NCI-H526 treated with DMSO at 0.1 percent for 48 hours (cell line): ENCODE data around the gene SRD5A3.

Experiments
- DNase-seq: peaks from one replicate; lab custom pipeline; 2025; lab: John Stamatoyannopoulos, UW

Gene SRD5A3

GRCh38 chr4:55345980-55346850, at the start of gene SRD5A3:
SRD5A3 (plus strand) TSS chr4:55346242; CDS start chr4:55346337, 95 bp downstream.
- DNase-seq, result peak; percentile 82

DNA sequence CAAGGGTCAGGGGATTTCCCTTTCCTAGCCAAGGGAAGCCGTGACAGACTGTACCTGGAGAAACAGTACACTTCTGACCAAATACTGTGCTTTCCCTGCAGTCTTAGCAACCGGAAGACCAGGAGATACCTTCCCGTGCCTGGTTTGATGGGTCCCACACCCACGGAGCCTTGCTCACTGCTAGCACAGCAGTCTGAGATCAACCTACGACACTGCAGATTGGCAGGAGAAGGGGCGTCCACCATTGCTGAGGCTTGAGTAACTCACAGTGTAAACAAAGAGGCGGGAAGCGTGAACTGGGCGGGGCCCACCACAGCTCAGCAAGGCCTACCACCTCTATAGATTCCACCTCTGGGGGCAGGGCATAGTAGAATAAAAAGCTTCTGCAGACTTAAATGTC, 48.7 kb upstream of the SRD5A3 start:
- no peak for DNase-seq

DNA sequence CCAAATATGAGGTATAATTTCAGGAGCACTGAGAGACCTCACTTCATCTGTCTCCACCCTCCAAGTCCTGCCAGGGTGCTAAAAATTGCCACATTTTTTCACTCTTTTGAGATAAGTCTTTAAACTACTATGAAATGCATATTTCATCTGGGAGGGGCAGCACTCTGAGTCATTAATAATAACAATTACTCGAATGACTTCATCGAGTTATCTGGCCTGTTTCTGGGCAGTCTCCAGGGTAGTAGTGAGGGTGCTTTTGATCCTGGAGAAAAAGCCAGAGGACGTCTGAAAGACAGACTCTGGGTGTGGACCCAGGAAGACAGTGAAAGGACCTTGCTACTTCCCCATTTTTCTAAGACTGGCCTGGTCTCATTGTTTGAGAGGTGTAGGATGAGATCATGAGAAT, 42.3 kb upstream of the SRD5A3 start:
- no peak for DNase-seq

- no peak for DNase-seq
Observed at GRCh38 chr4:55304303-55304702, 41.7 kb upstream of the SRD5A3 start.

GRCh38 chr4:55308071-55308470, 38.0 kb upstream of the SRD5A3 start:
- DNase-seq, result no peak

DNA sequence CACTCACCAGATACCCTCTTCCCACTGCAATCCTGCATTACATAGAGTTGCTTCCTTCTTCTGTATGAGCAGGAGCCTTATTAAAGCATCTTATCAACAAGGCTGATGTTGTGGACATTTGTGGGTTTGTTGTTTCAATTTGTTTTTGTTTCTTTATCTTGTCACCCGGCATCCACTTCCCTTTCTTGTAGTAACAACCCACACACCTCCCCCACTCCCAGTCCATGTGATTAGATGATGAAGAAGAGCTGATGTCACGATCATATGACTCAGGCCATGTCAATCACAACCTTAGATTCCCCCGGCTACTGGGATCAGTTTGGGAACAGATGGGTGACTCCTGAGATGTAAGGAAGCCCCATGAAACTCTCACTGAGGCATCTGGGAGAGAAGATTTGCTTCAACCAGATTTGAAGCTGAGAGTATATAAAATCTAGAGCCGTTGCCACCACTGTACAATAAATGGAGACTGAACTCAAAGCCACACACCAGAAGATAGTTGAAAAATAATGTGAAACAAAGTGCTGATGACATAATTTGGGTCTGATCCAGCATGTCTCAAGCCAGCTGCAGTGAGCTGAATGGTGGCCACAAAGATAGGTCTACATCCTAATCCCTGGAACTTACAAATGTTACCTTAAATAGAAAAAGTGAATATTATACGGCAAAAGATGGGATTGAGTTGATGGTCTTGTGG, 34.1 kb upstream of the SRD5A3 start:
- no peak for DNase-seq

DNA sequence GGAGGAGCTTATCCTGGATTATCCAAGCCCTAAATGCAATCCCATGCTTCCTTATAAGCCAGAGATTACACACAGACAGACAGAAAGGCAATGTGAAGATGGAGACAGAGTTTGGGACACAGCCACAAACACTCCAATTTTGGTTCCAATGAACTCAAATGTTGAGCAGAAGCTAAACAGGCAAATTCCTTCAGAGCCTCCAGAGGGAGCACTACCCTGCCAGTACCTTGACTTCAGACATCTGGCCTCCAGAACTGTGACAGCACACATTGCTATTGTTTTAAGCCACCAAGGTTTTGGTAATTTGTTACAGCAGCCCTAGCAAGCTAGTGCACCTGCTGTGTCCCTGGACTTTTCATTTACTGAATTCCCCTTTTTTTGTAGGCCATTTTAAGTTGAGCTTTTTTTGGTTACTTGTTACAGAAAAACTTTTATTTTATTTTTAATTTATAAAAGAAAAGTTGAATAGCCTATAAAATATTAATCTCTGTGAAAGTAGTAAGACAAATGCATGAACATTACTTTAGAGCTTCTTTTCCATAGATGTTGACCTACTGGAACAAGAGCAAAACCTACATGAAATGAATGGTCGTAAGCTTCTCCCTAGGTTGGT, 33.4 kb upstream of the SRD5A3 start:
- DNase-seq, result no peak

DNA sequence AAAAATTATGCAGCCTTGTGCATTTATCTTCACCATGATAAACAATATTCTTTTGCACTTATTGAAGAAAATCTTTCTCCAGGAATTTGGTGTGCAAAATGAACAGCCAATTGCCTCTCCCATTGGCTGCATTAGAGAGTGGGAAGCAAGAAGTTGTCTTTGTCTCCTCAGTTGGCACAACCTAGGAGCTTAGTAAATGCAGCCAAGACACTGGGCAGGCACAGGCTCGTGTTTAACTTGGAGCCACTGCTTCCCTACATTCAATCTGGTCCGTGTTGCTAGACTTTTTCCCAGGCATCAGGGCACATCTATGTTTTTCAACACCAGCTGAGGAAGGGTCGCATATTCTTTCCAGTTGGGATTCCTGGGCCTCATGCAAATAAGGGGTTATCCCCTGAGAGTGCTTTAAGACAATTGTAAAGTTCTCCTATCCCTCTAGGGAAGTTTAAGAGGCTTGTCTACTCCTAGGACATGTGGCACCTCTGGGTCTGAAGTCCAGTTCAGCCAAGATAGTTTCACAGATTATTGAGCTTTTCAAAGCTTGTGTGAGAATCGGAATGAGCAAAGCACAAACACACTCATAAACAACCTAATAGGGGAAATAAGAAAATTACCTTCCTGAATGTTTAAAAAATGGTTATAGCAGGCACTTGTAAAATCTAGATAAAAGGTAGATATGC, 31.8 kb upstream of the SRD5A3 start:
- DNase-seq, result no peak

DNA sequence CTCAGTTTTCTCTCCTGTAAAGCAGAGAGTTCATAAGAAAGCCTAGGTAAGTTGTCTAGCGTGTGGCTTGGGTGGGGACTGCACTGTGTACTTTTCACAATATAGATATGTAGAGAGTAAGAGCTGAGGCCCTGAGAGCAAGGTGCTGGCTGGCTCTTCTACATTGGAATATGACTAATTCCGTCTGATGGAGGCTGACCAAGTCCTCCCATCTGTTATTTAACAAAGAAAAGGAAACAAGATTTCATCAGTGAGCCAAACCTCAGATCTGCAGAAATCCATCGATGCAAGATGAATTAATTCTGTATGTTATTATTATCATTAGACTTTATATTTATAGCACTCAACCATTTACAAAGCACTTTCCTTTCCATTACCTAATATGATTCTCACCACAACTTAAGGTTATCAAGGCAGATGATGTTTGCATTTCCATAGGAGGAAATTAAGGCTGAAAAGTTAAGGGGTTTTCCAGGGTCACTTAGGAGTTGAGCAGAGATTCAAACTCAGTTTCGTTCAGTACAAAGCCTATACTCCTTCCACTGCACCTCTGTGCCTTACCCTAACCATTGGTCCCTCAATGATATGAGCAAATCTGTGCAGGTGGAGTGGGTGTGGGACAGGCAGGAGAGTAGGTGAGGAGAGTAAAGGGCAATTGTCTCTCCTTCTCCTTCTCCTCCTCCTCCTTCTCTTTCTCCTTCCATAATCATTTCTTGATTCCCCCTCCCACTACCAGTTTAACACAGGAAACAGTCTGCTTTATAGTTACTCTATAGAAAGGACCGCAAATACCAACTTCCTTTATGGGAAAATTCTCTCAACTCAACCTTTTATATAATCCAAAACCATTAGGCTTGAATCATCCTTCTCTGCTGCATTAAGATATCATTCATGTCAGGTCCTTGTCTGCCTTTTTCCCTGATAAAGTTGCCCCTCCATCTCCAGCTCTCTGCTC, 27.6 kb upstream of the SRD5A3 start:
- DNase-seq, result no peak

GRCh38 chr4:55321707-55322264, 24.3 kb upstream of the SRD5A3 start:
- peak; percentile 76 for DNase-seq

- DNase-seq, result no peak
Observed at GRCh38 chr4:55323375-55323774, 22.7 kb upstream of the SRD5A3 start.

DNA sequence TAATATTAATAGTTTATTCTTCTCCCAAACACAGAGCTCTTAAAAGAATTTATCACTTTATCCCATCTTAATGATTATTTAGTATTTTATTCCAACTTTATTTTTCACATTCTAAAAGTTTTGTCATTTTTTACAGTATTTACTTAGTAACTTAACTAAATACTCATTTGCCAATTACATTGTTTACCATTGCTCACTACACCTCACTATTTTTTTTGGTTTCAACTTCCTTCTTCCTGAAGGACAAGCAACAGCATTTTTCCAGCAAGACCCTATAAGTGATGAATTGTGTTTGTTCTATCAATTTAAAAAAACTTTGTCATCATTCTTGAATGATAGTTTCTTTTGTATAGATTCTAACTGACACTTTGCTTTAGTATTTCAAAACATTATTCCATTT, 19.4 kb upstream of the SRD5A3 start:
- no peak for DNase-seq

- DNase-seq, result no peak
Observed at GRCh38 chr4:55329012-55329411, 17.0 kb upstream of the SRD5A3 start.

DNA sequence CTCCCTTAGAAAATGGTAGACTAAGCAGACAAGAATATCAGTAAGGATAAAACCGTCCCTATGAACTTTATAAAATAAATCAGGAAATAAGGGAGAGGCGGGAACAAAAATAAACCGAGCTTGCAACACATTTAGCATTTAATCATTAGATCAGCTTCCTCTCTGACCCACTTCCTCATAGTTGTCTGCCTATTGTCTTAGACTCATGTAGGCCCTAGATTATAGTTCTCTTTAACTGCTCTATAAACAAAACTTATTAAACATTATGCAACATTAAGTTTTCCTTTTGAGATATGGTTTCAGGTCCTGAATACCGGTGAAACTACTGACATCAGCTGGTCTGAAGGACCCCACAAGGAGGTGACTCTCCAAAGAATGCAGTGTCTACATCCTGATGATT, 15.8 kb upstream of the SRD5A3 start:
- DNase-seq, result no peak

GRCh38 chr4:55336138-55337034, 9.7 kb upstream of the SRD5A3 start:
- DNase-seq, result no peak

GRCh38 chr4:55337944-55338343, 8.1 kb upstream of the SRD5A3 start:
- no peak for DNase-seq

GRCh38 chr4:55338486-55338885, 7.6 kb upstream of the SRD5A3 start:
- no peak for DNase-seq

DNA sequence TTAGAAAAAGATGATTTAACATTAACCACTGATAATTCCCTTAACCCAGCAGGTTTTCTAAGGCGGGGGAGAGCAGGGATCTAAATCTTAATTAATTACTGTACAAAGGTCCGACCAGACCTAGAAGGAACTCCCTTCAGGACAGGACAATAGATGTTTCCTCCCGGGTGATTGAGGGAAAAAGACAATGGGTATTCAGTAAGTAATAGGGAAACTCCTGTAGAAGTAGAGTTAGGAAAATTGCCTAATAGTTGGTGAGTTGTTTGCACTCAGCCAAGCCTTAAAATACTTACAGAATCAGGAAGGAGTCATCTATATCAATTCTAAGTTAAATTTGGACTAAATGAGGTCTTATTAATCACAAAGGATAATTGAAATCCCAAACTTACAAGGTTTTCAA, 5.8 kb upstream of the SRD5A3 start:
- DNase-seq, result no peak

GRCh38 chr4:55343887-55344286, 2.2 kb upstream of the SRD5A3 start:
- no peak for DNase-seq

- no peak for DNase-seq
Observed at GRCh38 chr4:55345054-55345453, 988 bp upstream of the SRD5A3 start.
